ENCODE results near the gene ABHD2. TPM values are rescaled to one million over a fixed set of nuclear protein-coding genes. Genes with fewer than 3 reads are reported as not detected.
A peak's percentile ranks its signal among the peaks of the same experiment; 100 is the strongest.
"Not testable (repeated sequence)": the region's sequence is repeated elsewhere in the genome, so short reads cannot be mapped to it uniquely, and the experiment has no call there.

The ABHD2 gene
- total RNA-seq, 1 donor, result 115 TPM

DNA sequence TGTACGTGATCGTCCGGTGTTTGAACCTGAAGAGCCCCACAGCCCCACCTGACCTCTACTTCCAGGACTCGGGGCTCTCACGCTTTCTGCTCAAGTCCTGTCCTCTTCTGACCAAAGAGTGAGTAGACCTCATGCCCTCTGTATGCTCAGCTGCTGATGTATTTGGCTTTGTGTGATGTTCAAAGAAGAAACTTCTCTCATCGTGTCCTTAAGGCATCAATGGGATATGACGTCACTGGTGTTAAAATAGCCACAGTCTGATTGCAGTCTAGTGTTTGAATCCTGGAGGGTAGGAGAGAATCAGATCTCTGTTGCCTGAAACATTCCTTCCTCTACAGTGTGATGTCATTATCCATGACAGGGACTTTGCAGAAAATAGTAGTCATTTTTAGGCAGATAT lies 28.1 kb downstream of the ABHD2 start:
- H3K27ac ChIP-seq (ENCODE audit: low read depth, low read length), result peak overlapping the region; percentile 78
- H3K27me3 ChIP-seq (ENCODE audit: insufficient read depth, low read length), result no peaks in the 10 kb centered on the region
- no peak overlapping the region for H3K4me2 ChIP-seq (ENCODE audit: insufficient read depth, low read length)
- peaks cover 2% of the 10 kb centered on the region for H4K20me1 ChIP-seq (ENCODE audit: insufficient read depth, low read length)
- H3K4me3 ChIP-seq (ENCODE audit: insufficient read depth, low read length), result no peak overlapping the region
- DNase-seq (ENCODE audit: insufficient read length, low spot score, missing footprints), result no peak
- peaks cover 62% of the 10 kb centered on the region for H3K79me2 ChIP-seq (ENCODE audit: insufficient read depth, low read length)
- H3K4me1 ChIP-seq (ENCODE audit: insufficient read depth, low read length), result peaks cover 70% of the 10 kb centered on the region
- H3K36me3 ChIP-seq (ENCODE audit: insufficient read depth, low read length), result peaks cover 49% of the 10 kb centered on the region
- no peak overlapping the region for H2AFZ ChIP-seq (ENCODE audit: low read length)
- TF ChIP-seq CTCF (IDR thresholded peaks at IDR 0.05; ENCODE audit: extremely low read depth, low read depth, low read length), result no peak
- H3K9me3 ChIP-seq (ENCODE audit: low read depth, low read length), result no peaks in the 10 kb centered on the region

GRCh38 chr15:89117790-89118189 lies 29.5 kb downstream of the ABHD2 start:
- H3K79me2 ChIP-seq (ENCODE audit: insufficient read depth, low read length), result peaks cover 69% of the 10 kb centered on the region
- no peak overlapping the region for H3K4me3 ChIP-seq (ENCODE audit: insufficient read depth, low read length)
- TF ChIP-seq CTCF (IDR thresholded peaks at IDR 0.05; ENCODE audit: extremely low read depth, low read depth, low read length), result no peak
- no peak for DNase-seq (ENCODE audit: insufficient read length, low spot score, missing footprints)
- H3K4me1 ChIP-seq (ENCODE audit: insufficient read depth, low read length), result peaks cover 63% of the 10 kb centered on the region
- H3K36me3 ChIP-seq (ENCODE audit: insufficient read depth, low read length), result peaks cover 58% of the 10 kb centered on the region
- H2AFZ ChIP-seq (ENCODE audit: low read length), result no peak overlapping the region
- H3K27ac ChIP-seq (ENCODE audit: low read depth, low read length), result peak overlapping the region; percentile 78
- no peaks in the 10 kb centered on the region for H3K27me3 ChIP-seq (ENCODE audit: insufficient read depth, low read length)
- no peak overlapping the region for H3K4me2 ChIP-seq (ENCODE audit: insufficient read depth, low read length)
- H3K9me3 ChIP-seq (ENCODE audit: low read depth, low read length), result no peaks in the 10 kb centered on the region
- no peaks in the 10 kb centered on the region for H4K20me1 ChIP-seq (ENCODE audit: insufficient read depth, low read length)

DNA sequence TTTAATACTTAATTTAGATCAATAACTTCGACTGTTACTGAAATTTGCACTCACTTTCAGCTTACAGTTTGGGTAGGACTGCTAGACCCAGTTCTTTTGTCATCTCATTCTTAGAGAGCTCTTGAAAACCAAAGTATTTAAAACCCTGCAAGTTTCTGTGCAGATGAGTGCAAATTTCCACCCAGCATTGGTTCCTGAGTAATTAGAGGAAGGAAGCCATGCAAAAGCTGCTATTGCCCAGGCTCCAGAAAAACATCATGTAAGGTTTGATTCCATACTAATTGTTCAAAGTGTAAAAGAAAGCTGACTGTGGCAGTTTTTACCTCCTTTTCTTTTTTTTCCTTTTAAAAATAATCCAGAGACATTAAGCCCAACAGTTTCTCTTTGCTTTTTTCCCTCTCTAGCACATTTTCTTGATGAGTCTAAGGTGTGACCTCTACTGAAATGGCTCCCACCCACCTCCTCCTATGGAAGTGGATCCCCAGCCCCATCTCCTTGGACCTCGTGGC lies 30.3 kb downstream of the ABHD2 start:
- H3K27me3 ChIP-seq (ENCODE audit: insufficient read depth, low read length), result no peaks in the 10 kb centered on the region
- H3K4me1 ChIP-seq (ENCODE audit: insufficient read depth, low read length), result peaks cover 66% of the 10 kb centered on the region
- H4K20me1 ChIP-seq (ENCODE audit: insufficient read depth, low read length), result no peaks in the 10 kb centered on the region
- H3K79me2 ChIP-seq (ENCODE audit: insufficient read depth, low read length), result peaks cover 62% of the 10 kb centered on the region
- peak overlapping the region; percentile 94 for H3K27ac ChIP-seq (ENCODE audit: low read depth, low read length)
- no peak overlapping the region for H2AFZ ChIP-seq (ENCODE audit: low read length)
- H3K4me2 ChIP-seq (ENCODE audit: insufficient read depth, low read length), result no peak overlapping the region
- TF ChIP-seq CTCF (IDR thresholded peaks at IDR 0.05; ENCODE audit: extremely low read depth, low read depth, low read length), result no peak
- H3K4me3 ChIP-seq (ENCODE audit: insufficient read depth, low read length), result no peak overlapping the region
- peaks cover 58% of the 10 kb centered on the region for H3K36me3 ChIP-seq (ENCODE audit: insufficient read depth, low read length)
- H3K9me3 ChIP-seq (ENCODE audit: low read depth, low read length), result no peaks in the 10 kb centered on the region
- no peak for DNase-seq (ENCODE audit: insufficient read length, low spot score, missing footprints)

DNA sequence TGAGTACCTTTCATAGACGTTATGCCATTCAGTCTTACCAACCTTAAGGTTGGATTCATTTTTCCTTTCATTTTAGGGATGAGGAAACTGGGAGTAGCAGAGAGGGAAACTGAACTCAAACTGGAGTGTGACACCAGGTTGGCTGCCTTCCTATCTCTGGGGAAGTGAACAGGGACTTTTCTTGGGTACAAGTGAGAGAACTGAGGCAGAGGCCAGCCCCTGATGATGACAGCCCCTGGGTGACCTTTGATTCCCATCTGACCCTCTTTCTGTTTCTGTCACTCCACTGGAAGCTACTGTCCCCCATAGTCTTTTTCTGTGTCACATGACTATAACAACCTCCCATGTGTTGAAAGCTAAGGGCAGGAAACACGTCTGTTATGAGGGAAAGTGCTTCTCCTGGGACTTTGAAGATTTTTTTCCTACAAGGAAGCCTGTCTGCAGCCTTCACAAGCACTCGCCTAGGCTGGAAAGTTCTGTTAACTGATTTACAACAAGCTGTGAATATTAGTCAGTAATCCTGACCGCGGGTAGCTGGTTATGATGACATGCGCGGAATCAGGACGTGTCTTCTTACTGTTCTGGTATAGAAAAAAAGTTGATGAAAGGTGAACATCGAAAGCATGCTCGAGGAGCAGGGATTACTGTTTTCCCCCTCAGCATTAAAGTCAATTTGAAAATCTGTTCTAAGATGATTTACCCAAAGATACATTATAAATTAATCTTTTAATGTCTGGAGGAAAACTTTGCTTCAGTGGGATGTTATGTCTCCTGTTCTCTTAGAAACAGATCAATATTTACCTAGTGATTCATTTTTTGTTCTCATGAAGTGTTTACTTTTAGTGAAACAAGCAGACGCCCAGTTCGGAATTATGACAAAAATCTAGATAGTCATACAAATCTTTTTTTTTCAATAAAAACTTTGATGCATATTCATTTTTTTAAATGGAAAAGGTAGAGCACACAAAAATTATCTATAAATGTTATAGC lies 31.5 kb downstream of the ABHD2 start:
- Histone ChIP-seq H4K20me1 (ENCODE audit: insufficient read depth, low read length) (no peaks in the 10 kb centered on the region), H2AFZ (ENCODE audit: low read length) (no peak overlapping the region), H3K79me2 (ENCODE audit: insufficient read depth, low read length) (peaks cover 58% of the 10 kb centered on the region), H3K27ac (ENCODE audit: low read depth, low read length) (peak overlapping the region; percentile 94), H3K27me3 (ENCODE audit: insufficient read depth, low read length) (no peaks in the 10 kb centered on the region), H3K4me3 (ENCODE audit: insufficient read depth, low read length) (no peak overlapping the region), H3K4me2 (ENCODE audit: insufficient read depth, low read length) (peak overlapping the region; percentile 64), H3K9me3 (ENCODE audit: low read depth, low read length) (no peaks in the 10 kb centered on the region), H3K4me1 (ENCODE audit: insufficient read depth, low read length) (peaks cover 65% of the 10 kb centered on the region), H3K36me3 (ENCODE audit: insufficient read depth, low read length) (peaks cover 54% of the 10 kb centered on the region)
- TF ChIP-seq CTCF (IDR thresholded peaks at IDR 0.05; ENCODE audit: extremely low read depth, low read depth, low read length), result no peak
- DNase-seq (ENCODE audit: insufficient read length, low spot score, missing footprints), result peak; percentile 85

DNA sequence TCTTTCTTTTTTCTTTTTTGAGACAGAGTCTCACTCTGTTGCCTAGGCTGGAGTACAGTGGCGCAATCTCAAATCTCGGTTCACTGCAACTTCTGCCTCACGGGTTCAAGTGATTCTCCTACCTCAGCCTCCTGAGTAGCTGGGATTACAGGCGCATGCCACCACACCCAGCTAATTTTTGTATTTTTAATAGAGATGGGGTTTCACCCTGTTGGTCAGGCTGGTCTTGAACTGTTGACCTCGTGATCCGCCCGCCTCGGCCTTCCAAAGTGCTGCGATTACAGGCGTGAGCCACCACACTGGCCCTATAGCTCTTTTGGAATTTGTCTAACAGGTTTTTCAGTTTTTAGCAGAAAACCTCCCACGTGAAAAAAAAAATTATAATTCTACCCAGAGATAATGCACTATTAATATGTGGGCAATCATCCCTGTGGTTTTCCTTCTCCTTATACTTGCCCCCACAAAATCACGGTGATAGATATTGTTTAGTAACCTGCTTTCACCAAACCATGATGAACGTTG lies 32.3 kb downstream of the ABHD2 start:
- H3K4me1 ChIP-seq (ENCODE audit: insufficient read depth, low read length), result peaks cover 61% of the 10 kb centered on the region
- not testable (repeated sequence) for H4K20me1 ChIP-seq (ENCODE audit: insufficient read depth, low read length); H3K27me3 ChIP-seq (ENCODE audit: insufficient read depth, low read length); DNase-seq (ENCODE audit: insufficient read length, low spot score, missing footprints); H3K4me2 ChIP-seq (ENCODE audit: insufficient read depth, low read length); H3K9me3 ChIP-seq (ENCODE audit: low read depth, low read length); H3K4me3 ChIP-seq (ENCODE audit: insufficient read depth, low read length); H2AFZ ChIP-seq (ENCODE audit: low read length)
- peaks cover 54% of the 10 kb centered on the region for H3K36me3 ChIP-seq (ENCODE audit: insufficient read depth, low read length)
- H3K27ac ChIP-seq (ENCODE audit: low read depth, low read length), result peak overlapping the region; percentile 94
- H3K79me2 ChIP-seq (ENCODE audit: insufficient read depth, low read length), result peaks cover 53% of the 10 kb centered on the region
